Transverse colon (tissue), 4 donors: Measurements from ENCODE around the gene FHAD1. TPM values are rescaled to one million over a fixed set of nuclear protein-coding genes. Genes with fewer than 3 reads are reported as not detected.

Experiments
- DNase-seq: peaks from one replicate; pipeline ENCODE4 v3.0.0-alpha.2; 2019
- H3K27ac ChIP-seq, 4 donors: fragments of 200-600 bp; sonication (generic); 2 replicates each; pipeline ENCODE4 v1.5.1; 2016 to 2018; ENCODE audit warnings: inconsistent platforms in 4 of 4
- H3K27me3 ChIP-seq: fragments of 200-600 bp; sonication (generic); 2 replicates; pipeline ENCODE4 v1.5.1; 2017; ENCODE audit warnings: inconsistent platforms
- H3K36me3 ChIP-seq, 4 donors: fragments of 200-600 bp; sonication (generic); 2 replicates each; pipeline ENCODE4 v1.5.1; 2017 to 2019; ENCODE audit warnings: inconsistent platforms in 4 of 4
- H3K4me1 ChIP-seq, 4 donors: fragments of 200-600 bp; sonication (generic); 2 replicates each; pipeline ENCODE4 v1.5.1; 2017 to 2020; ENCODE audit warnings: inconsistent platforms in 4 of 4
- H3K4me3 ChIP-seq, 4 donors: fragments of 200-600 bp; sonication (generic); 1 replicate in 1 of 4; 2 replicates in 3 of 4; pipeline versions ENCODE4 v1.5.1 to v1.6.1; 2017 to 2019; ENCODE audit warnings: inconsistent platforms in 4 of 4
- H3K9me3 ChIP-seq, 2 donors: fragments of 200-600 bp; sonication (generic); 2 replicates each; pipeline ENCODE4 v1.5.1; 2017 to 2019; ENCODE audit warnings: inconsistent platforms in 2 of 2
- CTCF ChIP-seq, 5 experiments: fragments of 200-600 bp in 3 of 5; fragments of 450-650 bp in 2 of 5; sonication (generic) in 3 of 5; IDR thresholded peaks; 1 replicate in 2 of 5; 2 replicates in 3 of 5; pipeline ENCODE4 v1.5.1; 2016 to 2017; ENCODE audit warnings: antibody characterized with exemption in 5 of 5, inconsistent platforms in 3 of 5, mild to moderate bottlenecking in 2 of 5, moderate library complexity in 1 of 5
- EP300 ChIP-seq: sonication (generic); formaldehyde crosslinking; IDR thresholded peaks from one replicate; pipeline ENCODE4 v1.6.1; 2017; ENCODE audit warnings: antibody characterized with exemption, low read depth
- POLR2A ChIP-seq: fragments of 450-650 bp; IDR thresholded peaks from one replicate; pipeline ENCODE4 v1.6.1; 2016; ENCODE audit warnings: antibody characterized with exemption, mild to moderate bottlenecking, moderate library complexity
- POLR2AphosphoS5 ChIP-seq, 3 donors: sonication (generic); formaldehyde crosslinking; IDR thresholded peaks; one replicate each; pipeline ENCODE4 v1.6.1; 2016; ENCODE audit warnings: antibody characterized with exemption in 3 of 3
- WGBS, 2 donors: methylation state at CpG; one replicate each; pipeline ENCODE4 v1.1.5; 2018; ENCODE audit warnings: low coverage in 1 of 2; 5-methylcytosine and 5-hydroxymethylcytosine counted together
- in situ Hi-C, 4 donors: fragments of 200-750 bp; cut with MboI; loops; one replicate each; pipeline versions ENCODE4 v1.15.0 to v1.15.1; 2017; ENCODE audit warnings: low sequenced_read_pairs in 3 of 4, low pct_ligation_motif_present in 1 of 4, low pct_unique_long_range_greater_than_20kb in 1 of 4
- intact Hi-C: fragments of 100-400 bp; cut with DNase I; formaldehyde crosslinking; loops from one replicate; pipeline ENCODE4 v1.15.1; 2023; ENCODE audit warnings: low total_unique reads
- total RNA-seq, 4 donors: library from RNA; depleted of rRNA; stranded (reverse); fragments of >200 nt; gene quantifications; one replicate each; pipeline ENCODE4 v1.1.0, GENCODE V29; 2016

The FHAD1 gene
- total RNA-seq, 4 donors from 2014 or later, result 0.75 to 0.82 TPM; not detected in 2

- TF ChIP-seq POLR2AphosphoS5 (IDR thresholded peaks at IDR 0.05), result no peak
- no peak for TF ChIP-seq CTCF (IDR thresholded peaks at IDR 0.05)
- no peak for TF ChIP-seq POLR2A
- no peak for TF ChIP-seq EP300
- DNase-seq, result no peak
- no peaks in the 10 kb centered on the region for H3K9me3 ChIP-seq
- H3K36me3 ChIP-seq, result no peaks in the 10 kb centered on the region
- H3K27ac ChIP-seq, result no peak overlapping the region
- intact Hi-C loops, result no loop called here
- H3K4me3 ChIP-seq, result no peak overlapping the region
- 67 to 74% methylated on average over 2 of the region's 2 CpGs for WGBS, 2 donors
- H3K27me3 ChIP-seq, result no peaks in the 10 kb centered on the region
- peaks cover 0 to 11% (median 0%) of the 10 kb centered on the region in 4 donors for H3K4me1 ChIP-seq
- in situ Hi-C loops, result no loop called here
Observed at GRCh38 chr1:15254559-15254958, 7.5 kb downstream of the FHAD1 start.

- TF ChIP-seq POLR2AphosphoS5 (IDR thresholded peaks at IDR 0.05), result no peak
- no peak for TF ChIP-seq EP300
- Histone ChIP-seq H3K36me3 (no peaks in the 10 kb centered on the region), H3K27me3 (no peaks in the 10 kb centered on the region), H3K4me3 (no peak overlapping the region), H3K9me3 (no peaks in the 10 kb centered on the region), H3K4me1 (peaks cover 0 to 22% (median 4%) of the 10 kb centered on the region in 4 donors), H3K27ac (no peak overlapping the region)
- WGBS, 2 donors, result 92% methylated on average over 4 of the region's 4 CpGs; no CpG with 5 or more reads in 1 of the 2 donors
- in situ Hi-C loops (no loop called here), intact Hi-C loops (no loop called here)
- no peak for DNase-seq
Observed at GRCh38 chr1:15255582-15256149, 8.6 kb downstream of the FHAD1 start.

DNA sequence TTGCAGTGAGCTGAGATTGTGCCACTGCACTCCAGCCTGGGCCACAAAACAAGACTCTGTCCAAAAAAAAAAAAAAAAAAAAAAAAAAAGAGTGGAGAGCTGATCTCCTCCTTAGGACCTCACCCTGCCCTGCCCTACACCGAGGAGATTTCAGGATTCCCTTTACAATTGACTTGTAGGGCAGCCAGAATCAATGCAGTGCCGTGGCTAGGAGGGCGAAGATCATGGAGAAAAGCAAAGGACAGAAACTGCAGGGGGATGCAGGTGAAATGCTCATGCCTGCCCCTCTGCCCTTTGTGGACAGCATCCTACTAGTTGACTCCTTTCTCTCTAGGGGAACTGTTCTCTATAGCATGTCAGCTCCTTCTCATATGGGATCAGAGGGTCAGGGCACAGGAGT is 9.6 kb downstream of the FHAD1 start:
- Histone ChIP-seq H3K4me3 (no peak overlapping the region), H3K9me3 (no peaks in the 10 kb centered on the region), H3K4me1 (peaks cover 0 to 24% (median 7%) of the 10 kb centered on the region in 4 donors), H3K27ac (no peak overlapping the region), H3K36me3 (no peaks in the 10 kb centered on the region), H3K27me3 (no peaks in the 10 kb centered on the region)
- 68 to 73% methylated on average over 3 of the region's 3 CpGs for WGBS, 2 donors
- TF ChIP-seq POLR2A (no peak), EP300 (no peak)
- no peak for DNase-seq
- in situ Hi-C loops (no loop called here), intact Hi-C loops (no loop called here)

DNA sequence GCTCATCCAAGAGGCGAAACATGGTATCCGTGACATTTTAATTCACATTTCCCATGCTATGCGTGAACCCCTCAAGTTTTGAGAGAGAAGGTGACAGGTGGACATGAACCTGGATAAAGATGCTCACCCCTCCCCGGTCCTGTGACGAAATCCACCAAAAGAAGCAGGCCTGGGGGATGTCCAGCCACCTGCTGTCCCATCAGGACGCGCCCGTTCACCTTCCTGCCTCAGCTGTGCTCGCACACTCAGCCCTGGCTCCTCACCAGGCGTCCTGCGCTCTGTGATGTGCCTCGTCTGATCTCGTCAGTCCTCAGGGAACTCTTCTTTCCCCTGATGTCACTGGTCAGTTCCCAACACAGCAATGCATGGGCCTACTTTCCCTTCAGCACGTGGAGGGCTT is 10.3 kb downstream of the FHAD1 start:
- TF ChIP-seq EP300, result no peak
- no peak for TF ChIP-seq CTCF (IDR thresholded peaks at IDR 0.05)
- in situ Hi-C loops, result no loop called here
- Histone ChIP-seq H3K36me3 (no peaks in the 10 kb centered on the region), H3K9me3 (no peaks in the 10 kb centered on the region), H3K4me1 (peaks cover 0 to 29% (median 11%) of the 10 kb centered on the region in 4 donors), H3K27me3 (no peaks in the 10 kb centered on the region), H3K4me3 (no peak overlapping the region), H3K27ac (no peak overlapping the region)
- intact Hi-C loops, result no loop called here
- no peak for DNase-seq
- 85 to 91% methylated on average over 5 to 14 of the region's 14 CpGs for WGBS, 2 donors

GRCh38 chr1:15258833-15259621 is 12.0 kb downstream of the FHAD1 start:
- DNase-seq, result no peak
- Histone ChIP-seq H3K36me3 (no peaks in the 10 kb centered on the region), H3K27me3 (no peaks in the 10 kb centered on the region), H3K9me3 (no peaks in the 10 kb centered on the region), H3K27ac (peak overlapping the region; percentile 12 to 58 (median 31)), H3K4me3 (no peak overlapping the region), H3K4me1 (peaks cover 0 to 29% (median 11%) of the 10 kb centered on the region in 4 donors)
- intact Hi-C loops, result no loop called here
- 75 to 100% methylated on average over 1 to 13 of the region's 13 CpGs for WGBS, 2 donors
- TF ChIP-seq CTCF (IDR thresholded peaks at IDR 0.05), result no peak
- no peak for TF ChIP-seq POLR2A
- no peak for TF ChIP-seq EP300
- TF ChIP-seq POLR2AphosphoS5 (IDR thresholded peaks at IDR 0.05), result no peak
- in situ Hi-C loops, result no loop called here
